BLaER1 treated with 17β-estradiol and CSF1 and Interleukin-3, amounts not matched to agents 10 nM and 100 nM (cell line): ENCODE data around the gene ZMYM2.

Experiments
- H3K27ac ChIP-seq, 11 experiments: shearing (Covaris generic); formaldehyde crosslinking; 2 replicates each; pipeline ENCODE4 v1.8.1; 2022
- H3K27me3 ChIP-seq, 11 experiments: shearing (Covaris generic); formaldehyde crosslinking; 2 replicates each; pipeline ENCODE4 v1.8.1; 2022
- H3K36me3 ChIP-seq, 11 experiments: shearing (Covaris generic); formaldehyde crosslinking; 2 replicates each; pipeline ENCODE4 v1.8.1; 2022
- H3K4me1 ChIP-seq, 10 experiments: shearing (Covaris generic); formaldehyde crosslinking; 2 replicates each; pipeline ENCODE4 v1.8.1; 2022
- H3K4me2 ChIP-seq, 11 experiments: shearing (Covaris generic); formaldehyde crosslinking; 2 replicates each; pipeline ENCODE4 v1.8.1; 2022
- H3K4me3 ChIP-seq, 10 experiments: shearing (Covaris generic); formaldehyde crosslinking; 2 replicates each; pipeline ENCODE4 v1.8.1; 2022
- H3K9ac ChIP-seq, 11 experiments: shearing (Covaris generic); formaldehyde crosslinking; 2 replicates each; pipeline ENCODE4 v1.8.1; 2022
- H3K9me3 ChIP-seq, 11 experiments: shearing (Covaris generic); formaldehyde crosslinking; replicated peaks in 1 of 11; 2 replicates each; pipeline ENCODE4 v1.8.1; 2022
- H4K20me1 ChIP-seq, 11 experiments: shearing (Covaris generic); formaldehyde crosslinking; 2 replicates each; pipeline ENCODE4 v1.8.1; 2022
- Cebpa-rat ChIP-seq, 11 experiments: shearing (Covaris generic); IDR thresholded peaks; 2 replicates each; pipeline ENCODE4 v1.8.1; 2022

Gene ZMYM2

GRCh38 chr13:20131057-20131832 lies 172.7 kb downstream of the ZMYM2 start:
- Histone ChIP-seq H3K9me3 (no peaks in the 10 kb centered on the region; a peak in 1 of 22 replicates), H4K20me1 (peaks cover 0 to 23% (median 4%) of the 10 kb centered on the region in 11 experiments; a peak in 8 of 22 replicates), H3K4me3 (no peak overlapping the region), H3K4me1 (peaks cover 14 to 21% (median 16%) of the 10 kb centered on the region in 10 experiments), H3K27me3 (peaks cover 43 to 59% (median 53%) of the 10 kb centered on the region in 11 experiments), H3K9ac (no peak overlapping the region), H3K36me3 (no peaks in the 10 kb centered on the region), H3K27ac (no peak overlapping the region), H3K4me2 (no peak overlapping the region)
- TF ChIP-seq Cebpa-rat (IDR thresholded peaks at IDR 0.05) = no peak

- Histone ChIP-seq H3K36me3 (no peaks in the 10 kb centered on the region), H3K9me3 (no peaks in the 10 kb centered on the region; a peak in 1 of 22 replicates), H3K27ac (no peak overlapping the region), H3K9ac (no peak overlapping the region), H3K4me1 (peaks cover 9 to 19% (median 15%) of the 10 kb centered on the region in 10 experiments), H3K27me3 (peaks cover 42 to 58% (median 53%) of the 10 kb centered on the region in 11 experiments), H3K4me2 (no peak overlapping the region), H4K20me1 (peaks cover 0 to 17% (median 4%) of the 10 kb centered on the region in 11 experiments; a peak in 7 of 22 replicates), H3K4me3 (no peak overlapping the region)
- no peak for TF ChIP-seq Cebpa-rat (IDR thresholded peaks at IDR 0.05)
These were observed 173.6 kb downstream of the ZMYM2 start for GRCh38 chr13:20132052-20132634.

- H3K27me3 ChIP-seq = peaks cover 17 to 40% (median 34%) of the 10 kb centered on the region in 11 experiments
- no peak overlapping the region for H3K9ac ChIP-seq
These were observed 176.2 kb downstream of the ZMYM2 start for GRCh38 chr13:20134732-20135131.

GRCh38 chr13:20136781-20137703 lies 178.5 kb downstream of the ZMYM2 start:
- Histone ChIP-seq H3K9ac (no peak overlapping the region), H3K9me3 (no peaks in the 10 kb centered on the region), H3K27ac (no peak overlapping the region), H3K4me3 (no peak overlapping the region), H3K4me1 (no peaks in the 10 kb centered on the region), H3K27me3 (peaks cover 8 to 19% (median 15%) of the 10 kb centered on the region in 11 experiments; a peak in 19 of 22 replicates), H3K4me2 (peak overlapping the region in 9 of 11 experiments; percentile 4 to 53 (median 21); a peak in 11 of 22 replicates), H4K20me1 (no peaks in the 10 kb centered on the region), H3K36me3 (no peaks in the 10 kb centered on the region)
- TF ChIP-seq Cebpa-rat (IDR thresholded peaks at IDR 0.05) = no peak

More at GRCh38 chr13:20134732-20135131, 176.2 kb downstream of the ZMYM2 start:
- no peak overlapping the region for H3K4me3 ChIP-seq
- H3K36me3 ChIP-seq = no peaks in the 10 kb centered on the region
- H3K4me1 ChIP-seq = no peaks in the 10 kb centered on the region
- no peaks in the 10 kb centered on the region for H4K20me1 ChIP-seq
- no peak for TF ChIP-seq Cebpa-rat (IDR thresholded peaks at IDR 0.05)
- no peaks in the 10 kb centered on the region for H3K9me3 ChIP-seq
- H3K4me2 ChIP-seq = no peak overlapping the region
- no peak overlapping the region for H3K27ac ChIP-seq

GRCh38 chr13:20137875-20138274 lies 179.3 kb downstream of the ZMYM2 start:
- no peaks in the 10 kb centered on the region; a peak in 1 of 22 replicates for H3K9me3 ChIP-seq
- H3K9ac ChIP-seq = no peak overlapping the region
- no peaks in the 10 kb centered on the region for H3K4me1 ChIP-seq
- H3K36me3 ChIP-seq = no peaks in the 10 kb centered on the region
- peaks cover 8 to 19% (median 14%) of the 10 kb centered on the region in 11 experiments; a peak in 19 of 22 replicates for H3K27me3 ChIP-seq
- H3K4me2 ChIP-seq = no peak overlapping the region
- TF ChIP-seq Cebpa-rat (IDR thresholded peaks at IDR 0.05) = no peak
- no peak overlapping the region for H3K27ac ChIP-seq
- no peak overlapping the region for H3K4me3 ChIP-seq
- no peaks in the 10 kb centered on the region for H4K20me1 ChIP-seq

GRCh38 chr13:20140487-20140886 lies 182.0 kb downstream of the ZMYM2 start:
- H3K27me3 ChIP-seq = peaks cover 8 to 19% (median 14%) of the 10 kb centered on the region in 11 experiments; a peak in 19 of 22 replicates
- no peak for TF ChIP-seq Cebpa-rat (IDR thresholded peaks at IDR 0.05)

More at GRCh38 chr13:20140487-20140886, 182.0 kb downstream of the ZMYM2 start:
- Histone ChIP-seq H3K36me3 (no peaks in the 10 kb centered on the region), H3K4me2 (no peak overlapping the region), H4K20me1 (no peaks in the 10 kb centered on the region), H3K4me1 (no peaks in the 10 kb centered on the region), H3K4me3 (no peak overlapping the region), H3K9ac (no peak overlapping the region), H3K27ac (no peak overlapping the region), H3K9me3 (no peaks in the 10 kb centered on the region; a peak in 1 of 22 replicates)
